Astrocyte of the cerebellum (primary cell): ENCODE measurements around the gene CATSPER3.

Source experiments
- DNase-seq: peaks from one replicate; pipeline ENCODE4 v3.0.0-alpha.2; 2011; ENCODE audit warnings: low read depth
- H3K4me3 ChIP-seq: 2 replicates; pipeline ENCODE4 v1.5.1; 2011; ENCODE audit warnings: mild to moderate bottlenecking, low read depth, low read length, moderate library complexity
- in situ Hi-C: cut with HindIII; loops from 2 replicates; pipeline ENCODE4 v1.10.0; 2017; ENCODE audit warnings: low sequenced_read_pairs
- TF ChIP-seq, protein P1 (sequence below): IDR thresholded peaks from 2 replicates; pipeline ENCODE4 v1.5.1; 2012; ENCODE audit warnings: low read length, low read depth, moderate library complexity, mild to moderate bottlenecking; ENCODE audit errors: missing control alignments

The CATSPER3 gene

DNA sequence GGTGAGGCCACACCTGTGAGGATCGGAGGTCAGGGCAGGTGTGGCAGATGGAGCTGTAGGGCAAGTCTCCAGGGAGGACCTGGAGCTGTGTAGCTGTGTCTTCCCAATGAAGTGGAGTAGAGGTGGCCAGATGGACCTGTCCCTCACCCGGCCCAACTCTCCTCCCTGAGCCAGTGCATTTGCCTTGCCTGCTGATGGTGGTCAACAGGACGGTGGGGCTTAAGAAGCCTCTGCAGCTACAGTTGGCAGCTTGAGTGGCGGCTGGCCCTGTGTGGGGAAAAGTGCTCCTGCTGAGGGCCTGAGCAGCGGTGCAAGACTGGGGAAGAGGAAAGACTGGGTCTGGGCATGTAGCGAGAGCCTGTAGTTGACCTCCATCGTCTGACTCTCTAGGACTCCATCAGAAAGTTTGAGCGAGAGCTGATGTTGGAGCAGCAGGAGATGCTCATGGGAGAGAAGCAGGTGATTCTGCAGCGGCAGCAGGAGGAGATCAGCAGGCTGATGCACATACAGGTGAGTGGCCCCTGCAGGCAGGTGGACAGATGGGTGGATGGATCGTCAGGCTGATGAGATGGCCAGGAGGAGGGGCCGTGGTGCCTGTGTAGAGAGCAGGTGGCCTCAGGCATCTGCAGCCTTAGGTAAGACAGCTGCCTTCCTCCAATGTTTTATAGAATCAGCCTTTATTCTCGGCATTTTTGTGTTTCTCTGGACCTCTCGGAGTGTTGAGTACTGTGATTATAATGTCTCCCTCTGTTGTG is 41.5 kb downstream of the CATSPER3 start:
- in situ Hi-C loops = no loop called here
- H3K4me3 ChIP-seq = no peak overlapping the region
- TF ChIP-seq, protein P1, sequence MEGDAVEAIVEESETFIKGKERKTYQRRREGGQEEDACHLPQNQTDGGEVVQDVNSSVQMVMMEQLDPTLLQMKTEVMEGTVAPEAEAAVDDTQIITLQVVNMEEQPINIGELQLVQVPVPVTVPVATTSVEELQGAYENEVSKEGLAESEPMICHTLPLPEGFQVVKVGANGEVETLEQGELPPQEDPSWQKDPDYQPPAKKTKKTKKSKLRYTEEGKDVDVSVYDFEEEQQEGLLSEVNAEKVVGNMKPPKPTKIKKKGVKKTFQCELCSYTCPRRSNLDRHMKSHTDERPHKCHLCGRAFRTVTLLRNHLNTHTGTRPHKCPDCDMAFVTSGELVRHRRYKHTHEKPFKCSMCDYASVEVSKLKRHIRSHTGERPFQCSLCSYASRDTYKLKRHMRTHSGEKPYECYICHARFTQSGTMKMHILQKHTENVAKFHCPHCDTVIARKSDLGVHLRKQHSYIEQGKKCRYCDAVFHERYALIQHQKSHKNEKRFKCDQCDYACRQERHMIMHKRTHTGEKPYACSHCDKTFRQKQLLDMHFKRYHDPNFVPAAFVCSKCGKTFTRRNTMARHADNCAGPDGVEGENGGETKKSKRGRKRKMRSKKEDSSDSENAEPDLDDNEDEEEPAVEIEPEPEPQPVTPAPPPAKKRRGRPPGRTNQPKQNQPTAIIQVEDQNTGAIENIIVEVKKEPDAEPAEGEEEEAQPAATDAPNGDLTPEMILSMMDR = no peak
- no peak for DNase-seq

DNA sequence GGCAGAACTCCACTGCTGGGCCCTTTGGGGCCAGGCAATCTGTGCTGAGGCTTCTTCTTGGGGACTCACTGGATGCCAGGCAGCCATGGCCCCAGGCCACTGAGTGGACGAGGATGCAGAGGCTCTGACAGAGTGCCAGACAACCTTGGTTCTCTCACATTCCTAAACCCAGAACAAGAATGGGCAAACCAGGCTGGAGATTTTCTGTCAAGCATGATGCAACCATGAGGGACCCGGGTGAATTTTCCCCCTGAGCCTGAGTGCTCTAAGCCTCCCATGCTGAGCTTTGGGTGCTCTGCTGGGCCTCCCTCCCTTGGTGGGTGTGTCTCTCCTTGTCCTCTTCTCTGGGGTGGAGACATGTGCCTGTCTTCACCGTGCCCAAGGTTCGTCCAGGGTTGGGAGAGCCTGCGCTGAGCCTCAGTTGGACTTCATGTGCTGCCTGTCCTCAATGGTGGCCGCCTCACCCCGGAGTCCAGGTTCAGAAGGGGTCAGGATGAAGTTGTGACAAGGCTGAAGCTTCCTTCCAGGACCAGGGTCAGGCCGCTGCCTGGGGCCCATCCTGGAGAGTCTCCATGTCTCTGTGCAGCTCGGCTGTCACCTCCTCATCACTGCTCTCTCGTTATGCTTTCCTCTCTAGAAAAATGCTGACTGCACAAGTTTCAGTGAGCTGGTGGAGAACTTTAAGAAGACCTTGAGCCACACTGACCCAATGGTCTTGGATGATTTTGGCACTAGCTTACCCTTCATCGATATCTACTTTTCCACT is 42.2 kb downstream of the CATSPER3 start:
- in situ Hi-C loops = no loop called here
- no peak overlapping the region for H3K4me3 ChIP-seq
- DNase-seq = no peak
- TF ChIP-seq, protein P1 = no peak

DNA sequence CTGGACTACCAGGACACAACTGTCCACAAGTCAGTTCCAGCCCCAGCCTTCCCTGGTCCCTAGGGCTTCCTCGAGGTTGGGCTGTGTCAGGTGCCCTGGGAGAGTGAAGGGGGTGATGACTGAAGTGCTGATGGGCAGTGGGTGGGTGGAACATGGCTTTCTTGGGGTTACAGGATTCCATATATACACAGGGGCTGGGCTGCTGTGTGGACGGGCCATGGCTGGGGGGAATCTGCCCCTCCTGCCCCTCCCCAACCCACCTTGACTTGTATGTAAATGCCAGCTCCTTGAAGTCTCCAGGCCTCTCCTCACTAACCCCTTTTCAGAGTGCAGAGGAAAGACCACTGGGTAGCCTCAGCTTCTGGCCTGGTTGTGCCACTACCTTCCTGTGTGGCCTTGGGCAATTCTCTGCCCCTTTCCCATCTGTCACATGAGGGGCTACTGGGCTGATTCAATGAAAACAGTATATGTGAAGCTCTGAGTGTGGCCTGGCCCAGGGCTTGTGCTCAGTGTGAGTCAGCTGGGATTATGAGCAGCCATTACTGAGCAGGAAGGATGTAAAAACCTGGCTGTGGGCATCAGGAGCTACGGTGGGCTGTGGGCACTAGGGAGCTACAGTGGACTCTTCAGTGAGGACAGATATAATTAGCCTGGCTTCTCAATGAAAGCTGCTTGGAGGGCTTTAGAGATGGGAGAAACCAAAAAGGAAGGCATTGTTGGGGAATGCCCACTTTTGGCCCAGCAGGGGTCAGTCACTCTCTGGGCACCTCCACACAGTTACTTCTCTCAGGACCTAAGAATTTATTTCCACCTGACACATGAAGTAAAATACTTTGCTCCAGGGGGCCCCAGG is 43.0 kb downstream of the CATSPER3 start:
- H3K4me3 ChIP-seq = no peak overlapping the region
- TF ChIP-seq, protein P1 = no peak
- no peak for DNase-seq
- in situ Hi-C loops = no loop called here

DNA sequence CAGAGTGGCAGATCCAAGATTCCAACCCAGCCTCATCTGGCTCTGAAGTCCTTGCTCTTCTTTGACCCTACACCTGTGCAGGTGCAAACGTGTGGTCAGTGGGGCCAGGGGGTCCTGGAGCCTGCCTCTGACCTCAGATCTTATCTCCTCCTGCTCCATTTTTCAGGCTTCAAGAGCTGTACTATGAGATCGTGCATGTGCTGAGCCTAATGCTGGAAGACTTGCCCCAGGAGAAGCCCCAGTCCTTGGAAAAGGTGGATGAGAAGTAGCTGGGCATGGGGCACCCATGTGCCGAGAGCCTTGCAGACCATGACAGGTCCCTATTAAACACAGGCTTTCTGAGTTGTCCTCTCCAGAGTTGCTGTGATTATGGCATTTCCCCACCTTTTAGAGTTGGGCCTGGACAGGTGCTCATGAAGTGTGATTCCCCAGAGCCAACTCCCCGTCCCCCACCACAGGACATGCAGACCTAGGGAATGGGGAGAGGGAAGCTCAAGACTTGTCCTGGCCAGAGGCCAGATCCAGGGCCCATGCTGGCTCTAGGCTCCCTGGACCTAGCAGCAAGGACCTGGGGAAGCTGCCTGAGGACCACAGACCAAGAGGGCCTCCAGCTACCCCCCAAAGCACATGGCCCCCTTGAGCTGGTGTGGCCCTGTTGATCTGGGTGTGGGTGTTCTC is 43.8 kb downstream of the CATSPER3 start:
- TF ChIP-seq, protein P1 = no peak
- no peak overlapping the region for H3K4me3 ChIP-seq
- DNase-seq = no peak
- in situ Hi-C loops = no loop called here

DNA sequence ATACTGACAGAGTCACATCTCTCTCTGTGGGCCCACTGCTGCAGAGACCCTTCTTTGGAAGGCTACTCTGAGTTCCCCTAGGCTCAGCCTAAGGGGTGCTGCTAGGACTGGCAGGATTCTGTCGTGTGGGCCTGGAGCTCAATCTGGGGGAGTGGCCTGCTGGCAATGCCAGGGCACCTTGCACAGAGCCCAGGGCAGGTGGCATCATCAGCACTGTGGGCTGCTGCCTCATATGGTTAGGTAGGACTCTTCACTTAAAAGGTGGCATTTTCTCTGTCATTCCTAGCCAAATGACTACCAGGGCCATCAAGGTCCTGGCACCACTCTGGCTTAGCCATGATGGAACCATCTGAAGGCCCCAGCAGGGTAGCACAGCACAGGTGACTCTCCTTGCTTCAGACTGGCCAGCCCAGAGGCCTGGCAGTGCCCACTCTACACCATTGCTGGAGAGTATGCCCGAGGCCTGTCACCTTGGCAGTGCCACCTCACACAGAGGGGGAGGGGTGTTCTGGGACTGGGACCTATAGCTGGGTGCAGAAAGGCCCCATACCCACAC is 44.4 kb downstream of the CATSPER3 start:
- no peak for DNase-seq
- in situ Hi-C loops = no loop called here

More for the DNA sequence above, 44.4 kb downstream of the CATSPER3 start:
- TF ChIP-seq, protein P1 = no peak
- H3K4me3 ChIP-seq = no peak overlapping the region
